Measurements from ENCODE around the gene ARL8B. TPM values are rescaled to one million over a fixed set of nuclear protein-coding genes. Genes with fewer than 3 reads are reported as not detected.
A peak's percentile ranks its signal among the peaks of the same experiment; 100 is the strongest.

The ARL8B gene
- total RNA-seq, 3 donors from 2014 or later (not counting 1 experiment from before 2014, with no cell fraction given) = 43.3 to 52.7 (median 48.9) TPM

DNA sequence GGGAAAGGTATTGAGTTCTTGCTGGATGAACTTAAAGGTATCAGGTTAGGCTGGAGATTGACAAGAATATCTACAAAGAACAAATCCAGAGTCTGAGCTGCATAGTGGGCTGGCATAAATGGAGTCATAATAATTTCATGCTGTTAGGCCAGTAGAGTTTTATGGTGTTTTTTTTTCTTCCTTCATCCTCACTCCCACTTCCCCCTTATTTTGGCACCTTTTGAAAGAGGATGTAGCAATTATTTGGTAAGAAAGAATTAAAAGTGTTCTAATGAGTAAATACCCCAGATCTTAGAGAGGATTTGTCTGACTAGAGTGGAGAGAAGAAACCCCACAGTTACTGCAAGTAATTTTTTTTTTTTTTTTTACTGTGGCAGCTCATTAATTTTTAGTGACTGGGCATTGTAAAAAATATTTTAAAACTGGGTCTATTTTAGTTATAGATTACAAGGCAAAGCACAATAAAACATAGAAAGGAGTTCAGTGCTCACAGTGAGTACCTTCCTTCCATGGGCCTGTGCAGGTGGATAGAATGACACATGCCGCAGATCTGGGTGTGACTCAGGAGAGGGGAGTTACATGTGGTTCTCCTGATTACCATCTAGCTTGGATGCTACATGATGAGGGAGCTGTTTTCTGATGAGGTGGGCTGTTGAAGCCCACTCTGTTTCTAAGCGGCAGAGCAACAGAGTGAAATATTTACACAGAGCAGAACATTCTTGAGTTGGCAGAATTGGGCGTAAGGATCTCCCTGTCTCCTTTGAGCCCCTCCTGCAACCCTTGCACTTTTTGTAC lies 70.7 kb downstream of the ARL8B start:
- H3K36me3 Mint-ChIP-seq = no peaks in the 10 kb centered on the region

GRCh38 chr3:5194341-5194740 lies 72.2 kb downstream of the ARL8B start:
- peaks cover 52% of the 10 kb centered on the region for H3K4me1 ChIP-seq (ENCODE audit: control insufficient read depth, insufficient read depth, low read length)
- no peak overlapping the region for H3K4me3 ChIP-seq (ENCODE audit: low read length)
- ATAC-seq (peak in 1 of 3 donors; percentile 2), DNase-seq (no peak)
- H3K36me3 ChIP-seq (ENCODE audit: control insufficient read depth, insufficient read depth, low read length) = no peaks in the 10 kb centered on the region
- H3K27ac Mint-ChIP-seq = peak overlapping the region; percentile 83 to 92
- intact Hi-C loops (cut with micrococcal nuclease) = no loop called here
- H3K27ac ChIP-seq (ENCODE audit: low read length) = peak overlapping the region; percentile 45
- H3K4me1 Mint-ChIP-seq = peaks cover 81 to 83% of the 10 kb centered on the region in 2 donors
- TF ChIP-seq, protein P1, sequence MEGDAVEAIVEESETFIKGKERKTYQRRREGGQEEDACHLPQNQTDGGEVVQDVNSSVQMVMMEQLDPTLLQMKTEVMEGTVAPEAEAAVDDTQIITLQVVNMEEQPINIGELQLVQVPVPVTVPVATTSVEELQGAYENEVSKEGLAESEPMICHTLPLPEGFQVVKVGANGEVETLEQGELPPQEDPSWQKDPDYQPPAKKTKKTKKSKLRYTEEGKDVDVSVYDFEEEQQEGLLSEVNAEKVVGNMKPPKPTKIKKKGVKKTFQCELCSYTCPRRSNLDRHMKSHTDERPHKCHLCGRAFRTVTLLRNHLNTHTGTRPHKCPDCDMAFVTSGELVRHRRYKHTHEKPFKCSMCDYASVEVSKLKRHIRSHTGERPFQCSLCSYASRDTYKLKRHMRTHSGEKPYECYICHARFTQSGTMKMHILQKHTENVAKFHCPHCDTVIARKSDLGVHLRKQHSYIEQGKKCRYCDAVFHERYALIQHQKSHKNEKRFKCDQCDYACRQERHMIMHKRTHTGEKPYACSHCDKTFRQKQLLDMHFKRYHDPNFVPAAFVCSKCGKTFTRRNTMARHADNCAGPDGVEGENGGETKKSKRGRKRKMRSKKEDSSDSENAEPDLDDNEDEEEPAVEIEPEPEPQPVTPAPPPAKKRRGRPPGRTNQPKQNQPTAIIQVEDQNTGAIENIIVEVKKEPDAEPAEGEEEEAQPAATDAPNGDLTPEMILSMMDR (IDR thresholded peaks at IDR 0.05) = no peak
- H3K9me3 Mint-ChIP-seq = no peaks in the 10 kb centered on the region
- H3K27me3 ChIP-seq (ENCODE audit: control insufficient read depth, insufficient read depth, low read length) = no peaks in the 10 kb centered on the region
- no peaks in the 10 kb centered on the region for H3K36me3 Mint-ChIP-seq
- H3K27me3 Mint-ChIP-seq (ENCODE audit: low read depth in 2 of 2) = no peaks in the 10 kb centered on the region
- H3K9me3 ChIP-seq (ENCODE audit: control insufficient read depth, insufficient read depth, low read length) = no peaks in the 10 kb centered on the region
- H3K4me3 Mint-ChIP-seq = peak overlapping the region; percentile 73
- WGBS (ENCODE audit: insufficient coverage) = 14% methylated on average over 1 of the region's 2 CpGs

More for the DNA sequence above, 70.7 kb downstream of the ARL8B start:
- intact Hi-C loops (cut with micrococcal nuclease) = no loop called here
- peak overlapping the region; percentile 55 to 73 for H3K27ac Mint-ChIP-seq
- 92% methylated on average over 3 of the region's 3 CpGs for WGBS (ENCODE audit: insufficient coverage)
- DNase-seq = no peak
- Histone ChIP-seq H3K27me3 (ENCODE audit: control insufficient read depth, insufficient read depth, low read length) (no peaks in the 10 kb centered on the region), H3K27ac (ENCODE audit: low read length) (peak overlapping the region; percentile 16), H3K36me3 (ENCODE audit: control insufficient read depth, insufficient read depth, low read length) (no peaks in the 10 kb centered on the region), H3K4me1 (ENCODE audit: control insufficient read depth, insufficient read depth, low read length) (peaks cover 55% of the 10 kb centered on the region), H3K4me3 (ENCODE audit: low read length) (no peak overlapping the region), H3K9me3 (ENCODE audit: control insufficient read depth, insufficient read depth, low read length) (no peaks in the 10 kb centered on the region)
- no peak for ATAC-seq
- TF ChIP-seq, protein P1 (IDR thresholded peaks at IDR 0.05) = no peak
- H3K4me3 Mint-ChIP-seq = peak overlapping the region; percentile 2
- H3K27me3 Mint-ChIP-seq (ENCODE audit: low read depth in 2 of 2) = no peaks in the 10 kb centered on the region
- no peaks in the 10 kb centered on the region for H3K9me3 Mint-ChIP-seq
- peaks cover 76 to 78% of the 10 kb centered on the region in 2 donors for H3K4me1 Mint-ChIP-seq

DNA sequence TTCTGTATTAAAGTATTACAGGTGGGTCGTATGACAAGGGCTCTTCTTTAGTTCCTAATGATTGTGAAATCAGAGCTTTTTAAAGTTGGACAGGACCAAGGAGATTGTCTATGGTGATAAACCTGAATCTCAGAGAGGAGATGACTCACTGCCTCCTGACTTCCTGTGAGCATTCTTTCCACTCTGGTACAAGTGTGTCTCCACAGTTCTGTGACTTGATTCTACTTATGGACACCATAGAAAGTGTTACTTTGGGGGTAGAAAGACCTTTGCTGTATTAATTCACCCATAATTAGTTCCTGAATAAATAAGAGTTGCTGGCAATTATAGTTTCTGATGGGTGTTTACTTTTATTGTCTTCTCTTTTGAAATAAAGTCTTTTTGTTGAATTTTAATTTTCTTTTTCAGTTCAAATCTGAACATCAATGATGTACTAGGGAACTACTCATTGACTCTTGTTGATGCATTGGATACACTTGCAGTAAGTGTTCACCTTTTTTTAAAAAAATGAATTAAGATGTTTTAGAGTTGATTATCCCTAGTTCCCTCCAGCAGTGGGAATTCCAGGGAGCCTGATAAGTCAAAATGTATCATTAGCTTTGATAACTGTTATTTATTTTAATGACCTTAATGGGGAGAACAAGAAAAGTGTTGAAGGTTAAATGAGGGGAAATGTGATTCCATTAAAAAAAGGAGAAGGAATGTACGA lies 72.9 kb downstream of the ARL8B start:
- Histone ChIP-seq H3K4me3 (ENCODE audit: low read length) (no peak overlapping the region), H3K27ac (ENCODE audit: low read length) (peak overlapping the region; percentile 45), H3K9me3 (ENCODE audit: control insufficient read depth, insufficient read depth, low read length) (no peaks in the 10 kb centered on the region), H3K4me1 (ENCODE audit: control insufficient read depth, insufficient read depth, low read length) (peaks cover 48% of the 10 kb centered on the region), H3K27me3 (ENCODE audit: control insufficient read depth, insufficient read depth, low read length) (no peaks in the 10 kb centered on the region), H3K36me3 (ENCODE audit: control insufficient read depth, insufficient read depth, low read length) (peaks cover 3% of the 10 kb centered on the region)
- H3K9me3 Mint-ChIP-seq = no peaks in the 10 kb centered on the region
- ATAC-seq (peak; percentile 79 to 91 (median 87)), DNase-seq (peak; percentile 35 to 79)
- H3K36me3 Mint-ChIP-seq = no peaks in the 10 kb centered on the region
- TF ChIP-seq, protein P1 (IDR thresholded peaks at IDR 0.05) = no peak
- WGBS (ENCODE audit: insufficient coverage) = 28% methylated on average over 1 of the region's 2 CpGs
- intact Hi-C loops (cut with micrococcal nuclease) = no loop called here
- H3K27me3 Mint-ChIP-seq (ENCODE audit: low read depth in 2 of 2) = no peaks in the 10 kb centered on the region
- H3K4me3 Mint-ChIP-seq = peak overlapping the region; percentile 73
- H3K4me1 Mint-ChIP-seq = peaks cover 77 to 82% of the 10 kb centered on the region in 2 donors
- H3K27ac Mint-ChIP-seq = peak overlapping the region; percentile 83 to 92

Data from natural killer cell (primary cell).